K562 (cell line): ENCODE data around the gene MRPL32. TPM values are rescaled to one million over a fixed set of nuclear protein-coding genes. Genes with fewer than 3 reads are reported as not detected.

Experiments used
- BRD4 ChIP-seq: fragments of 200-600 bp; sonication (generic); IDR thresholded peaks from 2 replicates; pipeline ENCODE4 v1.6.1; 2017; ENCODE audit warnings: inconsistent platforms
- CHCHD3 ChIP-seq: fragments of 250-450 bp; sonication (Bioruptor Pico); IDR thresholded peaks from 2 replicates; pipeline ENCODE4 v2.1.2; 2022; ENCODE audit warnings: mild to moderate bottlenecking
- E2F1 ChIP-seq: sonication (generic); formaldehyde crosslinking; IDR thresholded peaks from 2 replicates; pipeline ENCODE4 v1.8.1; 2023; ENCODE audit warnings: mild to moderate bottlenecking, missing genetic modification reagents, moderate library complexity
- EGR1 ChIP-seq: fragments of 450-650 bp; conservative IDR thresholded peaks from 2 replicates; pipeline ENCODE4 v1.6.1; 2017; ENCODE audit warnings: mild to moderate bottlenecking
- EHMT2 ChIP-seq: fragments of 450-650 bp; IDR thresholded peaks from 2 replicates; pipeline ENCODE4 v1.6.1; 2018; ENCODE audit warnings: antibody characterized with exemption
- ETS2 ChIP-seq: IDR thresholded peaks from 2 replicates; pipeline ENCODE4 v1.6.1; 2016; ENCODE audit warnings: borderline replicate concordance, missing genetic modification characterization, mild to moderate bottlenecking, moderate library complexity, missing compliant biosample characterization; ENCODE audit not compliant: poor library complexity, severe bottlenecking
- GABPB2 ChIP-seq: fragments of 250-450 bp; sonication (Bioruptor Pico); conservative IDR thresholded peaks from 2 replicates; pipeline ENCODE4 v1.5.1; 2021; ENCODE audit warnings: mild to moderate bottlenecking
- IRF1 ChIP-seq: sonication (generic); formaldehyde crosslinking; IDR thresholded peaks from 2 replicates; pipeline ENCODE4 v1.8.0; 2022; ENCODE audit warnings: missing genetic modification reagents, mild to moderate bottlenecking, borderline replicate concordance
- KDM1A ChIP-seq, 2 experiments: fragments of 450-650 bp; IDR thresholded peaks; 2 replicates each; pipeline ENCODE4 v1.6.1; 2016; ENCODE audit warnings: mild to moderate bottlenecking in 2 of 2
- NFIX ChIP-seq: fragments of 250-450 bp; sonication (Bioruptor Pico); IDR thresholded peaks from 2 replicates; pipeline ENCODE4 v1.4.0; 2020; ENCODE audit warnings: low read depth, mild to moderate bottlenecking, moderate library complexity
- NR4A1 ChIP-seq, 2 experiments: fragments of 250-450 bp in 1 of 2; fragments of 450-650 bp in 1 of 2; sonication (Bioruptor Pico) in 1 of 2; IDR thresholded peaks; 2 replicates each; pipeline versions ENCODE4 v1.4.0 to v1.6.1; 2016 to 2020; ENCODE audit warnings: mild to moderate bottlenecking in 2 of 2, missing compliant biosample characterization in 1 of 2, missing genetic modification characterization in 1 of 2, moderate library complexity in 1 of 2
- PHB2 ChIP-seq: fragments of 450-650 bp; IDR thresholded peaks from 2 replicates; pipeline ENCODE4 v1.6.1; 2017; ENCODE audit warnings: low read depth
- POLR2AphosphoS2 ChIP-seq: IDR thresholded peaks from 2 replicates; pipeline ENCODE4 v1.6.1; 2012; ENCODE audit warnings: low read length, improper control_type of control experiment
- RB1 ChIP-seq: fragments of 450-650 bp; IDR thresholded peaks from 2 replicates; pipeline ENCODE4 v1.6.1; 2017; ENCODE audit warnings: low read depth, mild to moderate bottlenecking
- RBM22 ChIP-seq: fragments of 200-400 bp; formaldehyde crosslinking; IDR thresholded peaks from 2 replicates; pipeline ENCODE4 v1.6.1; 2018; ENCODE audit warnings: low read length, low read depth; ENCODE audit not compliant: poor library complexity, severe bottlenecking
- SMARCA4 ChIP-seq: fragments of 450-650 bp; IDR thresholded peaks from 2 replicates; pipeline ENCODE4 v1.6.1; 2016
- SMARCE1 ChIP-seq: fragments of 450-650 bp; IDR thresholded peaks from 2 replicates; pipeline ENCODE4 v1.7.1; 2016; ENCODE audit warnings: mild to moderate bottlenecking
- TAF15 ChIP-seq: fragments of 200-400 bp; formaldehyde crosslinking; IDR thresholded peaks from 2 replicates; pipeline ENCODE4 v1.6.1; 2017; ENCODE audit warnings: mild to moderate bottlenecking, low read depth, low read length, moderate library complexity
- TBL1XR1 ChIP-seq, 2 experiments: IDR thresholded peaks; 2 replicates each; pipeline ENCODE4 v1.6.1; 2012; ENCODE audit warnings: improper control_type of control experiment in 2 of 2, low read length in 2 of 2, mild to moderate bottlenecking in 1 of 2
- TEAD4 ChIP-seq, 2 experiments: sonication (generic) in 1 of 2; formaldehyde crosslinking in 1 of 2; IDR thresholded peaks; 2 replicates each; pipeline versions ENCODE4 v1.6.1 to v1.8.0; 2012 to 2022; ENCODE audit warnings: borderline replicate concordance in 1 of 2, inconsistent platforms in 1 of 2, low read length in 1 of 2, mild to moderate bottlenecking in 1 of 2, missing genetic modification reagents in 1 of 2
- THRB ChIP-seq: fragments of 450-650 bp; formaldehyde crosslinking; conservative IDR thresholded peaks from 2 replicates; pipeline ENCODE4 v1.4.0; 2022; ENCODE audit warnings: mild to moderate bottlenecking, missing genetic modification characterization
- ZNF436 ChIP-seq: fragments of 250-450, 450-650 bp; sonication (Bioruptor Pico); formaldehyde crosslinking; IDR thresholded peaks from 2 replicates; pipeline ENCODE4 v1.7.0; 2020; ENCODE audit warnings: mild to moderate bottlenecking
- ZNF444 ChIP-seq: fragments of 250-450 bp; sonication (Bioruptor Pico); IDR thresholded peaks from 2 replicates; pipeline ENCODE4 v1.4.0; 2020; ENCODE audit warnings: mild to moderate bottlenecking, moderate library complexity
- ZNF695 ChIP-seq: fragments of 450-650 bp; formaldehyde crosslinking; IDR thresholded peaks from 2 replicates; pipeline ENCODE4 v1.4.0; 2020; ENCODE audit warnings: mild to moderate bottlenecking, moderate library complexity
- ZNF76 ChIP-seq: fragments of 250-450 bp; sonication (Bioruptor Pico); IDR thresholded peaks from 2 replicates; pipeline ENCODE4 v1.4.0; 2020; ENCODE audit warnings: mild to moderate bottlenecking, moderate library complexity, borderline replicate concordance
- ZNF764 ChIP-seq: fragments of 250-450 bp; sonication (Bioruptor Pico); IDR thresholded peaks from 2 replicates; pipeline ENCODE4 v1.4.0; 2020; ENCODE audit warnings: low read depth, mild to moderate bottlenecking, moderate library complexity
- polyA plus RNA-seq, 8 experiments: library from polyadenylated mRNA; depleted of rRNA in 4 of 8; stranded (reverse) in 5 of 8; unstranded in 3 of 8; fragments of >200 nt; fragmentation: Nextera tagmentation in 2 of 8; fragmentation: Illumina TruSeq in 1 of 8; extraction: Ambion mirVana in 2 of 8; extraction: Trizol in 1 of 8; gene quantifications; 2 replicates each; pipeline versions ENCODE4 v1.2.1 to v1.2.3, GENCODE V29; 2011 to 2014; ENCODE audit warnings: inconsistent platforms in 1 of 8, missing spikeins in 1 of 8
- total RNA-seq, 7 experiments: library from RNA; depleted of rRNA in 6 of 7; stranded (reverse); fragments of >200 nt in 6 of 7; fragmentation: Illumina TruSeq in 2 of 7; extraction: Trizol in 2 of 7; gene quantifications; 2 replicates each; pipeline versions ENCODE4 v1.2.1 to v1.2.3, GENCODE V29; 2011 to 2021; ENCODE audit warnings: low replicate concordance in 1 of 7

Gene MRPL32
- total and polyA plus RNA-seq, 9 of the 15 experiments (the other 6 are each of a cell fraction or from before 2014, with no cell fraction given) = 75.5 to 351 (median 138) TPM

- peak; percentile 86 for TF ChIP-seq E2F1 (CRISPR knock-in tag)
- no peak for TF ChIP-seq ETS2 (tag)
- TF ChIP-seq NFIX = no peak
- peak; percentile 69; the same call in 1 of the 2 replicates for TF ChIP-seq ZNF76 (CRISPR knock-in tag)
- TF ChIP-seq SMARCA4 = no peak
- TF ChIP-seq SMARCE1 = no peak
- no peak for TF ChIP-seq ZNF764 (CRISPR knock-in tag)
- TF ChIP-seq TAF15 = no peak
- TF ChIP-seq CHCHD3 (CRISPR knock-in tag) = no peak
- TF ChIP-seq TBL1XR1 (IDR thresholded peaks at IDR 0.05; ENCODE audit: low read length in 2 of 2) = peak in 1 of 2 experiments; percentile 17; a peak in 1 of 4 replicates
- TF ChIP-seq BRD4 = no peak; the same call in 1 of the 2 replicates
- TF ChIP-seq IRF1 = no peak
- TF ChIP-seq TEAD4 (IDR thresholded peaks at IDR 0.05; ENCODE audit: low read length) = 0 out of 2 replicates have a peak, but pooled peaks have one; percentile 28
- no peak for TF ChIP-seq TEAD4 (CRISPR knock-in tag; IDR thresholded peaks at IDR 0.05; ENCODE audit: borderline replicate concordance)
- TF ChIP-seq EHMT2 = no peak
- TF ChIP-seq NR4A1 (CRISPR knock-in tag; IDR thresholded peaks at IDR 0.05) = no peak
- no peak for TF ChIP-seq NR4A1 (tag; IDR thresholded peaks at IDR 0.05)
- TF ChIP-seq POLR2AphosphoS2 = no peak
- TF ChIP-seq GABPB2 (CRISPR knock-in tag) = no peak
- peak; percentile 78 for TF ChIP-seq EGR1
- no peak for TF ChIP-seq PHB2
- peak; percentile 93 for TF ChIP-seq RB1
- no peak for TF ChIP-seq ZNF444 (CRISPR knock-in tag)
- TF ChIP-seq ZNF695 (CRISPR knock-in tag) = no peak
- TF ChIP-seq ZNF436 = no peak
- TF ChIP-seq RBM22 = no peak
- 0 out of 2 replicates have a peak, but pooled peaks have one; percentile 10 for TF ChIP-seq THRB (CRISPR knock-in tag)
- TF ChIP-seq KDM1A (IDR thresholded peaks at IDR 0.05) = peak in 1 of 2 experiments; percentile 50; a peak in 1 of 4 replicates
Measured at GRCh38 chr7:42911454-42912447, 20.4 kb upstream of the MRPL32 start, which contains the start of gene C7orf25 (continued).
